ENCODE data around the gene PTPRN2.

PTPRN2 gene

GRCh38 chr7:157520249-157520648, 1067.4 kb downstream of the PTPRN2 start:
- H3K9me3 Mint-ChIP-seq, result peaks cover 3% of the 10 kb centered on the region
- DNase-seq, result no peak
- H3K36me3 Mint-ChIP-seq (ENCODE audit: low read depth), result no peaks in the 10 kb centered on the region
- peaks cover 16% of the 10 kb centered on the region for H3K27me3 Mint-ChIP-seq (ENCODE audit: low read depth, poor library complexity)
- H3K27ac Mint-ChIP-seq, result no peak overlapping the region
- peaks cover 40% of the 10 kb centered on the region for H3K4me1 Mint-ChIP-seq
- H3K4me3 Mint-ChIP-seq, result no peak overlapping the region
- TF ChIP-seq CTCF (IDR thresholded peaks at IDR 0.05), result no peak

GRCh38 chr7:157519798-157520244, 1067.8 kb downstream of the PTPRN2 start:
- Mint-ChIP-seq H3K9me3 (peaks cover 3% of the 10 kb centered on the region), H3K4me3 (no peak overlapping the region), H3K4me1 (peaks cover 40% of the 10 kb centered on the region), H3K27ac (no peak overlapping the region), H3K36me3 (ENCODE audit: low read depth) (no peaks in the 10 kb centered on the region), H3K27me3 (ENCODE audit: low read depth, poor library complexity) (peaks cover 13% of the 10 kb centered on the region)
- TF ChIP-seq CTCF (IDR thresholded peaks at IDR 0.05), result no peak
- no peak for DNase-seq

GRCh38 chr7:157519246-157519645, 1068.4 kb downstream of the PTPRN2 start:
- no peak for DNase-seq
- Mint-ChIP-seq H3K4me1 (peaks cover 39% of the 10 kb centered on the region), H3K9me3 (peaks cover 3% of the 10 kb centered on the region), H3K27me3 (ENCODE audit: low read depth, poor library complexity) (peaks cover 9% of the 10 kb centered on the region), H3K27ac (no peak overlapping the region), H3K4me3 (no peak overlapping the region), H3K36me3 (ENCODE audit: low read depth) (no peaks in the 10 kb centered on the region)
- TF ChIP-seq CTCF (IDR thresholded peaks at IDR 0.05), result no peak

GRCh38 chr7:157518514-157519175, 1069.0 kb downstream of the PTPRN2 start:
- Mint-ChIP-seq H3K9me3 (peaks cover 3% of the 10 kb centered on the region), H3K27me3 (ENCODE audit: low read depth, poor library complexity) (peaks cover 9% of the 10 kb centered on the region), H3K4me3 (no peak overlapping the region), H3K27ac (no peak overlapping the region), H3K36me3 (ENCODE audit: low read depth) (no peaks in the 10 kb centered on the region), H3K4me1 (peaks cover 39% of the 10 kb centered on the region)
- DNase-seq, result no peak
- no peak for TF ChIP-seq CTCF (IDR thresholded peaks at IDR 0.05)

- DNase-seq, result no peak
- no peak overlapping the region for H3K27ac Mint-ChIP-seq
- H3K27me3 Mint-ChIP-seq (ENCODE audit: low read depth, poor library complexity), result peaks cover 14% of the 10 kb centered on the region
- H3K36me3 Mint-ChIP-seq (ENCODE audit: low read depth), result no peaks in the 10 kb centered on the region
- H3K9me3 Mint-ChIP-seq, result peaks cover 8% of the 10 kb centered on the region
- peaks cover 44% of the 10 kb centered on the region for H3K4me1 Mint-ChIP-seq
- no peak overlapping the region for H3K4me3 Mint-ChIP-seq
- TF ChIP-seq CTCF (IDR thresholded peaks at IDR 0.05), result no peak
Measured at GRCh38 chr7:157517782-157518513, 1069.7 kb downstream of the PTPRN2 start.

Data from nephron progenitor cell (in vitro differentiated cells).